ENCODE data around the gene SRSF11.

The SRSF11 gene

DNA sequence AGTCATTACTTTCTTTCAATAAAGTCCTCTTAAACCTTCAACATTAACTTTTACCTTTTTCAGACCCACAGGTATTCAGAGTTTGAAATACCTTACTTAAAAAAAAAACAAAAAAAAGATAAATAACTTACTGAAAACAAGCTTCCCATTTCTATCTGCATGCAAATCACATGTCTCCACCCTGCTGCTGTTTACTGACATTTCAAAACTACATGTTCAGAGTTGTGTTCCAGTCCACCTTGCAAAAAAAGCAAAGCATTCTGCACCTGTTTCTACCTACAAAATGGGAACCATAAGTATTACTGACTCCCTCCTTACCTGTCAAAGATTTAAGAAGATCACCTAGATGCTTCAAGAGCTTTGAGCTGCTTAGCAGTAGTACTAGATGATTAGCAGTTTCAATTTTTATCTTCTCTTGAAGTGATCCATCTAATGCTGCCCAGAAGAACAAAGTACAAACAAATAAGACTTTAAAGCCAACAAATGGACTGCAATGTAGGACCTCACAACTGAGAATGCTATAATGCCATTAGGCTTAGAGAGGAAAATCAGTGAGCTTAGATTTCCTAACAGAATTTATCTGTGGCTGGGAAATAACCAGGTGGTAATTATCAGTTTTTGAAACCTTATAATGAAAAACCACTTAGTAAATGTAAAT is 72.1 kb downstream of the SRSF11 start:
- peaks cover 2 to 6% of the 10 kb centered on the region in 2 donors for H3K4me1 Mint-ChIP-seq (ENCODE audit: low read depth in 2 of 2)
- ATAC-seq (replicated peaks) (no peak), DNase-seq (no peak)
- no peaks in the 10 kb centered on the region for H3K9me3 Mint-ChIP-seq
- H3K36me3 Mint-ChIP-seq (ENCODE audit: insufficient read depth): peaks cover 69% of the 10 kb centered on the region
- no peaks in the 10 kb centered on the region for H3K27me3 Mint-ChIP-seq
- no peak overlapping the region for H3K4me3 Mint-ChIP-seq
- H3K27ac Mint-ChIP-seq: no peak overlapping the region

DNA sequence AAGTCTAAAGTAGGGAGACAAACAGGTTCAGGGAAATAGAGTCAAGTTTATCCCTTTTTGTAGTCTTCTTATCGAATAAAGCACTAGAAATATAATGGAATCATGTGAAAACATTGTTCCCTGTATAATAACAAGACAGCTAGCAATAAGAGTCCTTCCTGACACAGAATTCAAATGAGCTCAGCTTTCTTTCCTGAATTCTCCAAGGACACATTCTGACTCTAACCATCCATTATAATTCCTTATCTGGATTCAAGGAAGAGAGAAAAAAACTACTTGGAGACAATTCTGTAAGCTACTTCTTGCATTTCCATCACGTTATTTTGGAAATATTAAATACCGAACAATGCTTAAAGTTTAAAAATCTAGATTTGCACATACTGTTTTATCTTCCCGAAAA is 74.6 kb downstream of the SRSF11 start:
- H3K9me3 Mint-ChIP-seq: no peaks in the 10 kb centered on the region
- no peaks in the 10 kb centered on the region for H3K27me3 Mint-ChIP-seq
- no peak for ATAC-seq (replicated peaks)
- peaks cover 3 to 16% of the 10 kb centered on the region in 2 donors for H3K4me1 Mint-ChIP-seq (ENCODE audit: low read depth in 2 of 2)
- H3K27ac Mint-ChIP-seq: no peak overlapping the region
- DNase-seq: no peak
- no peak overlapping the region for H3K4me3 Mint-ChIP-seq
- peaks cover 62% of the 10 kb centered on the region for H3K36me3 Mint-ChIP-seq (ENCODE audit: insufficient read depth)

DNA sequence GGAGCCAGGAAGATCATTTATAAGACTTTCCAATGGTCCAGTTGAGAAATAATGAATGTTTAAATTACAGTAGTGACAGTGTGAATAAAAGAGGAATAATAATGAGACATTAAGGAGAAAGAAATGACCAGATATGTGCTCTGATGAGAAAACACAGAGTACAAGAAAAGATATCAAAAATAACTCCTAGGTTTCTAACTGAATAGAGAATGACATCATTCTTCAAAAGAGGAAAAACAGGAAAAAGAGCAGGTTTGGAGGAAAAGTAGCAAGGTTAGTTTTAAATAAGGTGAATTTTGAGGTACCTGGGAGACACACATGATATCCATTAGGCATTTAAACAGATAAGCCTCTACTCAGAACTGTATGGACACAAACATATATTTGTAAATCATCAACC is 78.3 kb downstream of the SRSF11 start:
- no peaks in the 10 kb centered on the region for H3K27me3 Mint-ChIP-seq
- H3K27ac Mint-ChIP-seq: peak overlapping the region in 1 of 2 donors; percentile 33
- no peaks in the 10 kb centered on the region for H3K9me3 Mint-ChIP-seq
- no peak overlapping the region for H3K4me3 Mint-ChIP-seq
- ATAC-seq (replicated peaks) (no peak), DNase-seq (no peak)
- peaks cover 3 to 13% of the 10 kb centered on the region in 2 donors for H3K4me1 Mint-ChIP-seq (ENCODE audit: low read depth in 2 of 2)
- peaks cover 37% of the 10 kb centered on the region for H3K36me3 Mint-ChIP-seq (ENCODE audit: insufficient read depth)
